ENCODE results near the gene CARMIL1. TPM values are rescaled to one million over a fixed set of nuclear protein-coding genes. Genes with fewer than 3 reads are reported as not detected.

CARMIL1 gene
- 1.4 TPM for polyA plus RNA-seq (2013, experiment 1 of 2)
- 1.7 TPM for polyA plus RNA-seq (2013, experiment 2 of 2)

GRCh38 chr6:25278914-25279747 is at the start of gene CARMIL1:
CARMIL1 (plus strand) TSS chr6:25279374; CDS start chr6:25279796, 422 bp downstream.
- Histone ChIP-seq H2BK120ac (ENCODE audit: low read depth, low read length) (no peak within 1 kb of the TSS), H2AFZ (ENCODE audit: low read depth, low read length) (peak within 1 kb of the TSS; percentile 86), H3K27me3 (ENCODE audit: control insufficient read depth in 1 of 2, insufficient read depth in 1 of 2, low read length in 2 of 2) (no peaks in the 10 kb centered on the region), H2BK12ac (ENCODE audit: low read length in 2 of 2) (peak within 1 kb of the TSS in 1 of 2 experiments; percentile 66), H3K23ac (ENCODE audit: low read length in 2 of 2) (no peak within 1 kb of the TSS), H4K91ac (ENCODE audit: low read length) (peak within 1 kb of the TSS; percentile 89), H3K36me3 (ENCODE audit: control insufficient read depth in 1 of 2, insufficient read depth in 2 of 2, low read depth in 1 of 2, low read length in 2 of 2) (no peaks in the 10 kb centered on the region), H3K79me1 (replicated peaks; ENCODE audit: low read length, poor library complexity, severe bottlenecking) (peaks cover 11% of the 10 kb centered on the region), H3K9me3 (ENCODE audit: control insufficient read depth, low read length) (no peaks in the 10 kb centered on the region), H4K8ac (ENCODE audit: low read length) (peak within 1 kb of the TSS; percentile 79), H3K4ac (ENCODE audit: low read depth in 1 of 2, low read length in 2 of 2) (peak within 1 kb of the TSS in 1 of 2 experiments; percentile 78), H3K4me2 (ENCODE audit: low read length, poor library complexity, severe bottlenecking) (peak within 1 kb of the TSS; percentile 93), H3K27ac (ENCODE audit: low read length, poor library complexity, severe bottlenecking) (peak within 1 kb of the TSS; percentile 43), H3K9ac (ENCODE audit: low read length) (peak within 1 kb of the TSS; percentile 93), H3K14ac (ENCODE audit: low read length in 2 of 2) (peak within 1 kb of the TSS; percentile 64 to 87), H3K18ac (ENCODE audit: low read depth in 1 of 2, low read length in 2 of 2) (peak within 1 kb of the TSS; percentile 74 to 81), H3K4me1 (ENCODE audit: control insufficient read depth, insufficient read depth, low read depth, low read length) (peaks cover 4% of the 10 kb centered on the region), H2BK15ac (ENCODE audit: low read depth, poor library complexity, severe bottlenecking) (peak within 1 kb of the TSS; percentile 21), H2BK5ac (ENCODE audit: low read depth, low read length, poor library complexity, severe bottlenecking) (peak within 1 kb of the TSS; percentile 97), H2AK5ac (ENCODE audit: low read length, severe bottlenecking) (no peak within 1 kb of the TSS), H3K4me3 (ENCODE audit: insufficient read depth in 1 of 2, low read depth in 1 of 2, low read length in 2 of 2) (peak within 1 kb of the TSS; percentile 71 to 98)
- peak; percentile 75 for DNase-seq
- under 1% methylated on average over 51 of the region's 81 CpGs for WGBS

- peak; percentile 48 for DNase-seq
- Histone ChIP-seq H3K9ac (ENCODE audit: low read length) (peak overlapping the region; percentile 33), H4K91ac (ENCODE audit: low read length) (no peak overlapping the region), H3K79me1 (replicated peaks; ENCODE audit: low read length, poor library complexity, severe bottlenecking) (no peaks in the 10 kb centered on the region), H3K9me3 (ENCODE audit: control insufficient read depth, low read length) (no peaks in the 10 kb centered on the region), H3K4ac (ENCODE audit: low read depth in 1 of 2, low read length in 2 of 2) (no peak overlapping the region), H3K14ac (ENCODE audit: low read length in 2 of 2) (no peak overlapping the region), H3K4me1 (ENCODE audit: control insufficient read depth, insufficient read depth, low read depth, low read length) (no peaks in the 10 kb centered on the region), H2AFZ (ENCODE audit: low read depth, low read length) (no peak overlapping the region), H3K27ac (ENCODE audit: low read length, poor library complexity, severe bottlenecking) (peak overlapping the region; percentile 4), H2AK5ac (ENCODE audit: low read length, severe bottlenecking) (no peak overlapping the region), H3K4me2 (ENCODE audit: low read length, poor library complexity, severe bottlenecking) (no peak overlapping the region), H3K23ac (ENCODE audit: low read length in 2 of 2) (no peak overlapping the region), H2BK5ac (ENCODE audit: low read depth, low read length, poor library complexity, severe bottlenecking) (no peak overlapping the region), H3K18ac (ENCODE audit: low read depth in 1 of 2, low read length in 2 of 2) (no peak overlapping the region), H3K36me3 (ENCODE audit: control insufficient read depth in 1 of 2, insufficient read depth in 2 of 2, low read depth in 1 of 2, low read length in 2 of 2) (no peaks in the 10 kb centered on the region), H4K8ac (ENCODE audit: low read length) (no peak overlapping the region), H2BK120ac (ENCODE audit: low read depth, low read length) (no peak overlapping the region), H2BK12ac (ENCODE audit: low read length in 2 of 2) (no peak overlapping the region), H2BK15ac (ENCODE audit: low read depth, poor library complexity, severe bottlenecking) (no peak overlapping the region), H3K27me3 (ENCODE audit: control insufficient read depth in 1 of 2, insufficient read depth in 1 of 2, low read length in 2 of 2) (no peaks in the 10 kb centered on the region), H3K4me3 (ENCODE audit: insufficient read depth in 1 of 2, low read depth in 1 of 2, low read length in 2 of 2) (no peak overlapping the region)
- 13% methylated on average over 1 of the region's 1 CpG for WGBS
These were observed 49.4 kb upstream of the CARMIL1 start for GRCh38 chr6:25229671-25230321.

- Histone ChIP-seq H3K27me3 (ENCODE audit: control insufficient read depth in 1 of 2, insufficient read depth in 1 of 2, low read length in 2 of 2) (no peaks in the 10 kb centered on the region), H4K91ac (ENCODE audit: low read length) (no peak overlapping the region), H2AK5ac (ENCODE audit: low read length, severe bottlenecking) (peak overlapping the region; percentile 10), H3K4ac (ENCODE audit: low read depth in 1 of 2, low read length in 2 of 2) (no peak overlapping the region), H3K9me3 (ENCODE audit: control insufficient read depth, low read length) (no peaks in the 10 kb centered on the region), H3K9ac (ENCODE audit: low read length) (peak overlapping the region; percentile 76), H2BK12ac (ENCODE audit: low read length in 2 of 2) (no peak overlapping the region), H3K4me2 (ENCODE audit: low read length, poor library complexity, severe bottlenecking) (no peak overlapping the region), H2AFZ (ENCODE audit: low read depth, low read length) (no peak overlapping the region), H3K4me3 (ENCODE audit: insufficient read depth in 1 of 2, low read depth in 1 of 2, low read length in 2 of 2) (peak overlapping the region in 1 of 2 experiments; percentile 56), H4K8ac (ENCODE audit: low read length) (no peak overlapping the region), H3K36me3 (ENCODE audit: control insufficient read depth in 1 of 2, insufficient read depth in 2 of 2, low read depth in 1 of 2, low read length in 2 of 2) (no peaks in the 10 kb centered on the region), H2BK5ac (ENCODE audit: low read depth, low read length, poor library complexity, severe bottlenecking) (no peak overlapping the region), H3K79me1 (replicated peaks; ENCODE audit: low read length, poor library complexity, severe bottlenecking) (no peaks in the 10 kb centered on the region), H2BK120ac (ENCODE audit: low read depth, low read length) (no peak overlapping the region), H3K18ac (ENCODE audit: low read depth in 1 of 2, low read length in 2 of 2) (no peak overlapping the region), H3K23ac (ENCODE audit: low read length in 2 of 2) (no peak overlapping the region), H3K14ac (ENCODE audit: low read length in 2 of 2) (no peak overlapping the region), H3K4me1 (ENCODE audit: control insufficient read depth, insufficient read depth, low read depth, low read length) (no peaks in the 10 kb centered on the region), H2BK15ac (ENCODE audit: low read depth, poor library complexity, severe bottlenecking) (no peak overlapping the region), H3K27ac (ENCODE audit: low read length, poor library complexity, severe bottlenecking) (no peak overlapping the region)
- 98% methylated on average over 11 of the region's 13 CpGs for WGBS
- no peak for DNase-seq
These were observed 46.7 kb upstream of the CARMIL1 start for GRCh38 chr6:25232479-25232878.

- Histone ChIP-seq H2BK12ac (ENCODE audit: low read length in 2 of 2) (no peak overlapping the region), H2BK15ac (ENCODE audit: low read depth, poor library complexity, severe bottlenecking) (no peak overlapping the region), H2BK5ac (ENCODE audit: low read depth, low read length, poor library complexity, severe bottlenecking) (no peak overlapping the region), H3K27ac (ENCODE audit: low read length, poor library complexity, severe bottlenecking) (no peak overlapping the region), H3K23ac (ENCODE audit: low read length in 2 of 2) (no peak overlapping the region), H3K4me1 (ENCODE audit: control insufficient read depth, insufficient read depth, low read depth, low read length) (no peaks in the 10 kb centered on the region), H3K79me1 (replicated peaks; ENCODE audit: low read length, poor library complexity, severe bottlenecking) (no peaks in the 10 kb centered on the region), H3K4me3 (ENCODE audit: insufficient read depth in 1 of 2, low read depth in 1 of 2, low read length in 2 of 2) (peak overlapping the region in 1 of 2 experiments; percentile 56), H3K18ac (ENCODE audit: low read depth in 1 of 2, low read length in 2 of 2) (no peak overlapping the region), H3K9me3 (ENCODE audit: control insufficient read depth, low read length) (no peaks in the 10 kb centered on the region), H3K36me3 (ENCODE audit: control insufficient read depth in 1 of 2, insufficient read depth in 2 of 2, low read depth in 1 of 2, low read length in 2 of 2) (no peaks in the 10 kb centered on the region), H3K9ac (ENCODE audit: low read length) (peak overlapping the region; percentile 76), H4K8ac (ENCODE audit: low read length) (no peak overlapping the region), H4K91ac (ENCODE audit: low read length) (no peak overlapping the region), H3K14ac (ENCODE audit: low read length in 2 of 2) (no peak overlapping the region), H2AFZ (ENCODE audit: low read depth, low read length) (no peak overlapping the region), H3K4me2 (ENCODE audit: low read length, poor library complexity, severe bottlenecking) (no peak overlapping the region), H2AK5ac (ENCODE audit: low read length, severe bottlenecking) (no peak overlapping the region), H3K4ac (ENCODE audit: low read depth in 1 of 2, low read length in 2 of 2) (no peak overlapping the region), H3K27me3 (ENCODE audit: control insufficient read depth in 1 of 2, insufficient read depth in 1 of 2, low read length in 2 of 2) (no peaks in the 10 kb centered on the region), H2BK120ac (ENCODE audit: low read depth, low read length) (no peak overlapping the region)
- no peak for DNase-seq
- 100% methylated on average over 1 of the region's 1 CpG for WGBS
These were observed 45.9 kb upstream of the CARMIL1 start for GRCh38 chr6:25233226-25233625.
